ENCODE measurements around the gene CAMP.
"Not testable (repeated sequence)": the region's sequence is repeated elsewhere in the genome, so short reads cannot be mapped to it uniquely, and the experiment has no call there.

Gene CAMP

DNA sequence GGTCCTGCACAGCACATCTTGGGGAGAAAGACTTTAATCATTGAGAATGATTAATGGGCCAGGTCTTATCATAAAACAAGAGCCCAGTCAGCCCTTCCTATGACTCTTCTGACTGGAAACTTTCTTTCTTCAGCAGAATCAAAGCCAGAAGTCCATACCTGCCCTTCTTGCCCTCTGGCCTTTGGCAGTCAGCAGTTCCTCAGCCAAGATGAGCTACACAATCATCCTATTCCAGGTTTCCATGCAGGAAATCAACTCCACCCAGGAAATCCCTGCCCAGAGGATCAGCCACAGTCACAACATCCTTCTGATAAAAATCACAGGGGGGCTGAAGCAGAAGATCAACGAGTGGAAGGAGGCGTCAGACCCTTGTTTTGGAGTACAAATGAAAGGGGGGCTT lies 44.5 kb downstream of the CAMP start:
- DNase-seq = no peak

DNA sequence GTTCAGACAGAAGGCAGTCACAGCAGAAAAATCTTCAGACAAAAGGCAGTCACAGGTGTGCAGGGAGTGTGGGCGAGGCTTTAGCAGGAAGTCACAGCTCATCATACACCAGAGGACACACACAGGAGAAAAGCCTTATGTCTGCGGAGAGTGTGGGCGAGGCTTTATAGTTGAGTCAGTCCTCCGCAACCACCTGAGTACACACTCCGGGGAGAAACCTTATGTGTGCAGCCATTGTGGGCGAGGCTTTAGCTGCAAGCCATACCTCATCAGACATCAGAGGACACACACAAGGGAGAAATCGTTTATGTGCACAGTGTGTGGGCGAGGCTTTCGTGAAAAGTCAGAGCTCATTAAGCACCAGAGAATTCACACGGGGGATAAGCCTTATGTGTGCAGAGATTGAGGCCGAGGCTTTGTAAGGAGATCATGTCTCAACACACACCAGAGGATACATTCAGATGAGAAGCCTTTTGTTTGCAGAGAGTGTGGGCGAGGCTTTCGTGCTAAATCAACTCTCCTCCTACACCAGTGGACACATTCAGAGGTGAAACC lies 45.2 kb downstream of the CAMP start:
- DNase-seq = no peak

DNA sequence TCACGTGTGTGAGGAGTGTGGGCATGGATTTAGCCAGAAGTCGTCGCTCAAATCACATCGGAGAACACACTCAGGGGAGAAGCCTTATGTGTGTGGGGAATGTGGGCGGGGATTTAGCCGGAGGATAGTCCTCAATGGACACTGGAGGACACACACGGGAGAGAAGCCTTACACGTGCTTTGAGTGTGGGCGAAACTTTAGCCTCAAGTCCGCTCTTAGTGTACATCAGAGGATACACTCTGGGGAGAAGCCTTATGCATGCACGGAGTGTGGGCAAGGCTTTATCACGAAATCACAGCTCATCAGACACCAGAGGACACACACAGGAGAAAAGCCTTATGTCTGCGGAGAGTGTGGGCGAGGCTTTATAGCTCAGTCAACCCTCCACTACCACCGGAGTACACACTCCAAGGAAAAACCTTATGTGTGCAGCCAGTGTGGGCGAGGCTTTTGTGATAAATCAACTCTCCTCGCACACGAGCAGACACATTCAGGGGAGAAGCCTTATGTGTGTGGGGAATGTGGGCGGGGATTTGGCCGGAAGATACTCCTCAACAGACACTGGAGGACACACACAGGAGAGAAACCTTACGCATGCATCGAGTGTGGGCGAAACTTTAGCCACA lies 45.8 kb downstream of the CAMP start:
- peak; percentile 31 for DNase-seq

DNA sequence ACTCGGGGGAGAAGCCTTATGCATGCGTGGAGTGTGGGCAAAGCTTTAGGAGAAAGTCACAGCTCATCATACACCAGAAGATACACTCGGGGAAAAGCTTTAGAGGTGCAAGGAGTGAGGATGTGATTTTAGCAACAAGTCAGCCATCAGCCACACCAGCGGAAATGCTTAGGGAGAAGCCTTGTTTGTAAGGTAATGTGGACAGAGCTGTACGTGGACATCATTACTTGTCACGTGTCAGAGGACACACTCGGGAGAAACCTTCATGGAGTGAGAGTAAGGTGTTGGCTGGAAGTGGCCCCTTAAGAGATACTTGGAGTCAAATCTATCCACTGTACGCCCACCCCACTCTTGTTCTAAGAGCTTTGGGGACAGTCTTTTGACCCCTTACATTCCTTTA lies 46.3 kb downstream of the CAMP start:
- DNase-seq = no peak

DNA sequence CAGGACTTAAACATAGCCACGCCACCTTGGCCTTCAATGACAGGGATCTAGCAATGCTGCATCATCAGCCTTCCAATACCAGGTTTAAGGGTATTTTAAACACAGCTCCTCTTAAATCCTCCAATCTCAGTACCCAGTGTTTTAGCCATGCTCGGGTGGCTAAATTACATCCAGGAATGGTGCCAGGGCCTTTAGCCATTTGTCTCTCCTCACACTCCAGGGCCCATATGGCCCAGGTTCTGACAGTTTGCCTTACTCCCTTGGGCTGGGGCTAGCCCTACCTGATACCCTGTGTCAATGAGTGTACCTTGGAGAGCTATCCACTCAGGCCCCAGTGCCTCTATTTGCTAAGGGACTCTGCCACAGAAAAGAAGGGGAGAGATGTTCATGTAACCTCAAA lies 47.0 kb downstream of the CAMP start:
- DNase-seq = no peak

DNA sequence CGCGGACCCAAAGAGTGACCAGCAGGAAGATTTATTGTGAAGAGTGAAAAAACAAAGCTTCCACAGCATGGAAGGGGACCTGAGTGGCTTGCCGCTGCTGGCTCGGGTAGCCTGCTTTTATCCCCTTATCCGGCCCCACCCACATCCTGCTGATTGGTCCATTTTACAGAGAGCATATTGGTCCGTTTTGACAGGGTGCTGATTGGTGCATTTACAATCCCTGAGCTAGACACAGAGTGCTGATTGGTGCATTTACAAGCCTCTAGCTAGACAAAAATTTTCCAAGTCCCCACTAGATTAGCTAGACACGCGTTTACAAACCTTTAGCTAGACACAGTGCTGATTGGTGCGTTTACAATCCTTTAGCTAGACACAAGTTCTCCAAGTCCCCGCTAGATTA lies 47.9 kb downstream of the CAMP start:
- not testable (repeated sequence) for DNase-seq

DNA sequence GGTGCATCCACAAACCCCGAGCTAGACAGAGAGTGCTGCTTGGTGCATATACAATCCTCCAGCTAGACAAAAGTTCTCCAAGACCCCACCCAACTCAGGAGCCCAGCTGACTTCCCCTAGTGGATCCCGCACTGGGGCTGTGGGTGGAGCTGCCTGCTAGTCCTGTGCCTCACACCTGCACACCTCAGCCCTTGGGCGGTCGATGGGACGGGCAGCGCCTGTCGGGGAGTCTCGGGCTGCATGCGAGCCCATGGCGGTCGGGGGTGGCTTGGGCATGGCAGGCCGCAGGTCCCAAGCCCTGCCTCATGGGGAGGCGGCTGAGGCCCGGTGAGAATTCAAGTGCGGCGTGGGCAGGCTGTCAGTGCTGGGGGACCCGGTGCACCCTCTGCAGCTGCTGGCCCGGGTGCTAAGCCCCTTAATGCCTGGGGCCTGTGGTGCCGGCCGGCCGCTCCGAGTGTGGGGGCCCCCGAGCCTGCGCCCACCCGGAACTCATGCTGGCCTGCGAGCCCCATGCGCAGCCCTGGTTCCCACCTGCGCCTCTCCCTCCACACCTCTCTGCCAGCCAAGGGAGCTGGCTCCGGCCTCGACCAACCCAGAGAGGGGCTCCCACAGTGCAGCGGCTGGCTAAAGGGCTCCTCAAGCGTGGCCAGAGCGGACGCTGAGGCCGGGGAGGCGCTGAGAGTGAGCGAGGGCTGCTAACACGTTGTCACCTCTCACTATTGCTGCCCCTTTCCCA lies 48.6 kb downstream of the CAMP start:
- no peak for DNase-seq

DNA sequence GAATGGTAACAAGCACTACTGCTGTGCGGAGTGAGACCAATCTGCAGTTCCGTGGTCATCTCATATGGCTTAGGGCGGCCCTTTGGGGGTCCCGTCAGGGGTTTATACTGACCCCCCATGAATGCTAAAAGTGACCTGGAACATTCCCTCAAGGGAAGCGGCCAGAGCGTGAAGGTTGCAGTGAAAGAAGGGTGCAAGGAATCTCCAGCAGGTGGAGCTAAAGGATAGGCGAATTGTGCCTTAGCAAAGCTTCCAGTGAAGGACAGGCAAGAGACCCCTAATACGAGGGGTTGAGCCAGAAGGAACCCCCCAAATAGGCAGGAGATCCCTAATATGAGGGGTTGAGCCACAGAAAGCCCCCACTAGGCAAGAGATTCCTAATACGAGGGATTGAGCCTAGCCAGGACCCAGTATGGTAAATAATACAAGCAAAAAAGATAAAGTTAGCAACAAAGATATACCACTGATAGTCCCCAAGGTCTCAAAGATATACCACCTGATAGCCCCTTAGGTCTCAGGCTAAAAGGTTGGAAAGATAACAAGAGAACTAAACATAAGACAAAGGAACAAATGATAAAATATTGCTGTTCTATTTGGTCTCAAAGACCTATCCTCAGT lies 50.4 kb downstream of the CAMP start:
- DNase-seq = peak; percentile 43

DNA sequence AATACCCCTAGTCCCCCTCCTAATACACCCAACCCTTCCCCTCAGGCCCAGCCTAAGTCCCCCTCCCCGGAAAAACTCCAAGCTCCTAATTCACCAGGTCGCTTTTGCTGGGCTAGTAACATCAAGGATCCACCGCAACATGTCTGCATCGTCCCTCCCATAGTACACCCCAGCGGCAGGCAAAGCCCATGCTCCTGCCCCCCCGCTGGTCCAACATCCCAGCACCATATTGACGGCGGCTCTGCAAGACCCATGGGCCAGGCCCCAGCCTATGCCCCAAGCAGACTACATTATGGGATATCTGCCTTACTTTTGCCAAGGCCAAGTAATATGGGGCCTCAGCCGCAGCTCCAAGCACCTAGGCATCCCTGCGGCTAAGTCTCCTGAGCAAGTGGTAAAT lies 51.2 kb downstream of the CAMP start:
- DNase-seq = no peak
